DMS153 treated with DMSO at 0.1 percent for 48 hours (cell line): ENCODE results near the gene SLC12A7.
"Not testable (repeated sequence)": the region's sequence is repeated elsewhere in the genome, so short reads cannot be mapped to it uniquely, and the experiment has no call there.

ENCODE experiments used
- DNase-seq: peaks from one replicate; lab custom pipeline; 2025; ENCODE audit not compliant: unreplicated experiment; lab: John Stamatoyannopoulos, UW

Gene SLC12A7

GRCh38 chr5:1099926-1100663, 11.8 kb downstream of the SLC12A7 start:
- no peak for DNase-seq

- no peak for DNase-seq
These were observed 12.8 kb downstream of the SLC12A7 start for GRCh38 chr5:1098986-1099597.

- DNase-seq, result not testable (repeated sequence)
These were observed 13.9 kb downstream of the SLC12A7 start for GRCh38 chr5:1097988-1098385.

GRCh38 chr5:1097381-1097987, 14.4 kb downstream of the SLC12A7 start:
- DNase-seq, result no peak

- no peak for DNase-seq
These were observed 15.0 kb downstream of the SLC12A7 start for GRCh38 chr5:1096838-1097237.

GRCh38 chr5:1095990-1096363, 15.9 kb downstream of the SLC12A7 start:
- no peak for DNase-seq

GRCh38 chr5:1095302-1095989, 16.4 kb downstream of the SLC12A7 start:
- no peak for DNase-seq

- DNase-seq, result no peak
These were observed 17.1 kb downstream of the SLC12A7 start for GRCh38 chr5:1094670-1095190.

GRCh38 chr5:1093361-1093760, 18.5 kb downstream of the SLC12A7 start:
- no peak for DNase-seq

GRCh38 chr5:1092122-1092521, 19.7 kb downstream of the SLC12A7 start:
- no peak for DNase-seq

GRCh38 chr5:1091632-1092031, 20.2 kb downstream of the SLC12A7 start:
- no peak for DNase-seq

GRCh38 chr5:1090538-1090937, 21.3 kb downstream of the SLC12A7 start:
- DNase-seq, result no peak

- DNase-seq, result no peak
These were observed 22.2 kb downstream of the SLC12A7 start for GRCh38 chr5:1089621-1090040.

- DNase-seq, result no peak
These were observed 22.7 kb downstream of the SLC12A7 start for GRCh38 chr5:1089146-1089545.

GRCh38 chr5:1088726-1089125, 23.1 kb downstream of the SLC12A7 start:
- DNase-seq, result no peak

- no peak for DNase-seq
These were observed 23.8 kb downstream of the SLC12A7 start for GRCh38 chr5:1088031-1088430.

GRCh38 chr5:1087428-1087827, 24.4 kb downstream of the SLC12A7 start:
- DNase-seq, result no peak

- DNase-seq, result no peak
These were observed 25.0 kb downstream of the SLC12A7 start for GRCh38 chr5:1086871-1087270.

GRCh38 chr5:1086137-1086536, 25.7 kb downstream of the SLC12A7 start:
- no peak for DNase-seq

- no peak for DNase-seq
These were observed 26.5 kb downstream of the SLC12A7 start for GRCh38 chr5:1085391-1085790.

GRCh38 chr5:1083823-1084605, 27.8 kb downstream of the SLC12A7 start:
- DNase-seq, result no peak
